Upper lobe of left lung (tissue), 4 donors: ENCODE measurements around the gene SLC25A11.

Source experiments
- CTCF ChIP-seq, 6 experiments: fragments of 450-650 bp in 4 of 6; fragments of 200-600 bp in 2 of 6; sonication (generic) in 2 of 6; IDR thresholded peaks; one replicate each; pipeline ENCODE4 v1.5.1; 2016 to 2019; ENCODE audit warnings: antibody characterized with exemption in 6 of 6
- POLR2AphosphoS5 ChIP-seq, 2 donors: sonication (generic); formaldehyde crosslinking; IDR thresholded peaks; one replicate each; pipeline ENCODE4 v1.5.1; 2017; ENCODE audit warnings: antibody characterized with exemption in 2 of 2

- TF ChIP-seq CTCF (IDR thresholded peaks at IDR 0.05) (no peak), POLR2AphosphoS5 (IDR thresholded peaks at IDR 0.05) (no peak)
Observed at GRCh38 chr17:4919511-4920047, 20.3 kb downstream of the SLC25A11 start.
